B cell (primary cell): ENCODE data around the gene STPG3.

Experiments used
- EZH2 ChIP-seq: IDR thresholded peaks from 2 replicates; pipeline ENCODE4 v1.6.1; 2012; ENCODE audit warnings: borderline replicate concordance, low read depth, mild to moderate bottlenecking, moderate library complexity, low read length; ENCODE audit not compliant: insufficient read depth, poor library complexity, severe bottlenecking
- TF ChIP-seq, protein P1 (sequence below): fragments of 200-600 bp; IDR thresholded peaks from one replicate; pipeline ENCODE4 v1.8.0; 2022; ENCODE audit warnings: antibody characterized with exemption, mild to moderate bottlenecking

DNA sequence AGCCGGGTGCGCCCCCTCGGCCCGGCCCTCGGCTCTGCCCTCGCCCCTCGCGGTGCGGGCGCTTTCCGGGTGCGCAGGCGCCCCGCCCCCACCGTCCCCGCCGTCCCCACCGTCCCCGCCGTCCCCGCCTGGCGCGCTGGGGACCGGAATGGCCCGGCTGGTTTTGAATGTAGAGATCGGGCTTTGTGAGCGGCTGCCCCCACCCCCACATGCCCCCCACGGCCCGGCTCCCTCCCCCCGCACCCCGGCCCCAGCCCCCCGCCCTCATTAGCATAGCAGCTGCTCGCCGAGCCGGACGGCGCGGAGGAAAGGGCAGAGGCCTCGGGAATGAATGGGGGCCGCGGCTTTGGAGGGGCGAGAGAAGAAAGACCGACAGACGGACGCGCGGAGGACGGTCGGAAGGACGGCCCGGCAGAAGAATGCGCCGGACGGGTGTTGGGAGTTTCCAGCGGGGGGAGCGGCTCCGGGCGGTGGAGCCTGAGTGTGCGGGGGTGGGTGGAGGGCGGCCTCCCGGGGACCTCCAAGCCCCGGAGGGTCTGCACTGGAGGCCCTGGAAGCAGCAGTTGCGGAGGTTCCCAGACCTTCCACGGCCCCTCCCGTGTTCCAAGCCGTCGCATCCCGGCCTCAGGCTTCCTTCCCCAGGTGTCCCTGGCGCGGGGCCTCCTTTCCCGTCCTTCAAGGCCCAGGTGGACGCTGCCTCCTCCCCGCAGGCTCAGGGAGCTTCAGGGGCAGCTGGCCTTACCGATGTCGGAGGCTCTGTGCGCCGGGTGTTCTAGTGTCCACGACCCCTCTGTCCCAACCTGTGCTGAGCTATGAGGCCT, 45.0 kb downstream of the STPG3 start:
- TF ChIP-seq, protein P1, sequence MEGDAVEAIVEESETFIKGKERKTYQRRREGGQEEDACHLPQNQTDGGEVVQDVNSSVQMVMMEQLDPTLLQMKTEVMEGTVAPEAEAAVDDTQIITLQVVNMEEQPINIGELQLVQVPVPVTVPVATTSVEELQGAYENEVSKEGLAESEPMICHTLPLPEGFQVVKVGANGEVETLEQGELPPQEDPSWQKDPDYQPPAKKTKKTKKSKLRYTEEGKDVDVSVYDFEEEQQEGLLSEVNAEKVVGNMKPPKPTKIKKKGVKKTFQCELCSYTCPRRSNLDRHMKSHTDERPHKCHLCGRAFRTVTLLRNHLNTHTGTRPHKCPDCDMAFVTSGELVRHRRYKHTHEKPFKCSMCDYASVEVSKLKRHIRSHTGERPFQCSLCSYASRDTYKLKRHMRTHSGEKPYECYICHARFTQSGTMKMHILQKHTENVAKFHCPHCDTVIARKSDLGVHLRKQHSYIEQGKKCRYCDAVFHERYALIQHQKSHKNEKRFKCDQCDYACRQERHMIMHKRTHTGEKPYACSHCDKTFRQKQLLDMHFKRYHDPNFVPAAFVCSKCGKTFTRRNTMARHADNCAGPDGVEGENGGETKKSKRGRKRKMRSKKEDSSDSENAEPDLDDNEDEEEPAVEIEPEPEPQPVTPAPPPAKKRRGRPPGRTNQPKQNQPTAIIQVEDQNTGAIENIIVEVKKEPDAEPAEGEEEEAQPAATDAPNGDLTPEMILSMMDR: no peak
- TF ChIP-seq EZH2: no peak
